B cell (primary cell): ENCODE measurements around the gene KRT28.

Source experiments
- CTCF ChIP-seq: fragments of 200-600 bp; IDR thresholded peaks from one replicate; pipeline ENCODE4 v1.8.0; 2022; ENCODE audit warnings: antibody characterized with exemption, mild to moderate bottlenecking
- EZH2 ChIP-seq: IDR thresholded peaks from 2 replicates; pipeline ENCODE4 v1.6.1; 2012; ENCODE audit warnings: borderline replicate concordance, low read depth, mild to moderate bottlenecking, moderate library complexity, low read length; ENCODE audit not compliant: insufficient read depth, poor library complexity, severe bottlenecking

- TF ChIP-seq CTCF (no peak), EZH2 (no peak)
Observed at GRCh38 chr17:40775945-40776344, 23.8 kb downstream of the KRT28 start.
